ENCODE results near the gene GTF2H1. TPM values are rescaled to one million over a fixed set of nuclear protein-coding genes. Genes with fewer than 3 reads are reported as not detected.

GTF2H1 gene
- total RNA-seq, 2 donors from 2014 or later = 34.8 to 89.0 TPM

GRCh38 chr11:18368221-18368620, 45.9 kb downstream of the GTF2H1 start:
- H3K36me3 ChIP-seq = peaks cover 4% of the 10 kb centered on the region in 2 donors
- TF ChIP-seq CTCF (IDR thresholded peaks at IDR 0.05) = no peak
- TF ChIP-seq POLR2AphosphoS5 (IDR thresholded peaks at IDR 0.05) = no peak
- no peak for TF ChIP-seq POLR2A (IDR thresholded peaks at IDR 0.05)
- H3K27me3 ChIP-seq (replicated peaks; ENCODE audit: insufficient read depth) = no peaks in the 10 kb centered on the region
- no peaks in the 10 kb centered on the region for H3K9me3 ChIP-seq
- DNase-seq (ENCODE audit: low spot score) = no peak
- intact Hi-C loops (cut with DNase I) = no loop called here
- H3K4me1 ChIP-seq (replicated peaks) = no peaks in the 10 kb centered on the region
- no peak overlapping the region for H3K4me3 ChIP-seq
- H3K27ac ChIP-seq = no peak overlapping the region
- 76% methylated on average over 2 of the region's 2 CpGs for WGBS

GRCh38 chr11:18369398-18369797, 47.0 kb downstream of the GTF2H1 start:
- no peak overlapping the region for H3K27ac ChIP-seq
- H3K4me1 ChIP-seq (replicated peaks) = no peaks in the 10 kb centered on the region
- peaks cover 0 to 4% of the 10 kb centered on the region in 2 donors for H3K36me3 ChIP-seq
- intact Hi-C loops (cut with DNase I) = no loop called here
- no peaks in the 10 kb centered on the region for H3K9me3 ChIP-seq
- no peak for TF ChIP-seq POLR2A (IDR thresholded peaks at IDR 0.05)
- no peak for TF ChIP-seq CTCF (IDR thresholded peaks at IDR 0.05)
- TF ChIP-seq POLR2AphosphoS5 (IDR thresholded peaks at IDR 0.05) = no peak
- WGBS = 66% methylated on average over 2 of the region's 2 CpGs
- H3K27me3 ChIP-seq (replicated peaks; ENCODE audit: insufficient read depth) = no peaks in the 10 kb centered on the region
- H3K4me3 ChIP-seq = no peak overlapping the region
- DNase-seq (ENCODE audit: low spot score) = no peak

GRCh38 chr11:18371279-18371678, 48.9 kb downstream of the GTF2H1 start:
- Histone ChIP-seq H3K27ac (no peak overlapping the region), H3K9me3 (no peaks in the 10 kb centered on the region), H3K36me3 (no peaks in the 10 kb centered on the region), H3K4me3 (no peak overlapping the region), H3K4me1 (replicated peaks) (no peaks in the 10 kb centered on the region), H3K27me3 (replicated peaks; ENCODE audit: insufficient read depth) (no peaks in the 10 kb centered on the region)
- DNase-seq (ENCODE audit: low spot score) = no peak
- no peak for TF ChIP-seq CTCF (IDR thresholded peaks at IDR 0.05)
- TF ChIP-seq POLR2A (IDR thresholded peaks at IDR 0.05) = no peak
- TF ChIP-seq POLR2AphosphoS5 (IDR thresholded peaks at IDR 0.05) = no peak
- WGBS = 76% methylated on average over 2 of the region's 2 CpGs
- intact Hi-C loops (cut with DNase I) = no loop called here

GRCh38 chr11:18372201-18372600, 49.8 kb downstream of the GTF2H1 start:
- H3K4me1 ChIP-seq (replicated peaks) = no peaks in the 10 kb centered on the region
- 95% methylated on average over 2 of the region's 2 CpGs for WGBS
- no peak overlapping the region for H3K27ac ChIP-seq
- intact Hi-C loops (cut with DNase I) = no loop called here
- no peak overlapping the region for H3K4me3 ChIP-seq
- no peak for DNase-seq (ENCODE audit: low spot score)
- no peaks in the 10 kb centered on the region for H3K36me3 ChIP-seq
- no peaks in the 10 kb centered on the region for H3K9me3 ChIP-seq
- TF ChIP-seq POLR2A (IDR thresholded peaks at IDR 0.05) (no peak), POLR2AphosphoS5 (IDR thresholded peaks at IDR 0.05) (no peak), CTCF (IDR thresholded peaks at IDR 0.05) (no peak)
- no peaks in the 10 kb centered on the region for H3K27me3 ChIP-seq (replicated peaks; ENCODE audit: insufficient read depth)

GRCh38 chr11:18374956-18375355, 52.6 kb downstream of the GTF2H1 start:
- Histone ChIP-seq H3K4me1 (replicated peaks) (no peaks in the 10 kb centered on the region), H3K27ac (no peak overlapping the region), H3K4me3 (no peak overlapping the region), H3K27me3 (replicated peaks; ENCODE audit: insufficient read depth) (no peaks in the 10 kb centered on the region), H3K36me3 (no peaks in the 10 kb centered on the region), H3K9me3 (no peaks in the 10 kb centered on the region)
- intact Hi-C loops (cut with DNase I) = no loop called here
- TF ChIP-seq POLR2A (IDR thresholded peaks at IDR 0.05) = no peak
- TF ChIP-seq POLR2AphosphoS5 (IDR thresholded peaks at IDR 0.05) = no peak
- no peak for TF ChIP-seq CTCF (IDR thresholded peaks at IDR 0.05)
- no peak for DNase-seq (ENCODE audit: low spot score)
- 90% methylated on average over 2 of the region's 2 CpGs for WGBS
